Endodermal cell (in vitro differentiated cells): ENCODE measurements around the gene SMIM10L2A. TPM values are rescaled to one million over a fixed set of nuclear protein-coding genes. Genes with fewer than 3 reads are reported as not detected.
A peak's percentile ranks its signal among the peaks of the same experiment; 100 is the strongest.

Source experiments
- DNase-seq: peaks from one replicate; pipeline ENCODE4 v3.0.0-alpha.2; 2017
- H3K27ac ChIP-seq: 2 replicates; pipeline ENCODE4 v1.5.1; 2013; ENCODE audit warnings: mild to moderate bottlenecking, low read depth, low read length, moderate library complexity
- H3K27me3 ChIP-seq: 2 replicates; pipeline ENCODE4 v1.6.1; 2013; ENCODE audit warnings: mild to moderate bottlenecking, low read length, moderate library complexity; ENCODE audit not compliant: insufficient read depth, control insufficient read depth, poor library complexity, severe bottlenecking
- H3K36me3 ChIP-seq: 2 replicates; pipeline ENCODE4 v1.7.0; 2013; ENCODE audit warnings: mild to moderate bottlenecking, low read length, moderate library complexity; ENCODE audit not compliant: control insufficient read depth, insufficient read depth
- H3K4me1 ChIP-seq: one replicate; pipeline ENCODE4 v1.7.0; 2013; ENCODE audit warnings: low read length; ENCODE audit not compliant: control insufficient read depth, insufficient read depth
- H3K4me3 ChIP-seq: 2 replicates; pipeline ENCODE4 v1.5.1; 2013; ENCODE audit warnings: mild to moderate bottlenecking, low read length, moderate library complexity
- H3K9ac ChIP-seq: 2 replicates; pipeline ENCODE4 v1.6.1; 2013; ENCODE audit warnings: mild to moderate bottlenecking, low read length, moderate library complexity; ENCODE audit not compliant: poor library complexity, severe bottlenecking; ENCODE audit errors: extremely low read depth
- H3K9me3 ChIP-seq: 2 replicates; pipeline ENCODE4 v1.6.1; 2013; ENCODE audit warnings: mild to moderate bottlenecking, low read length, moderate library complexity; ENCODE audit not compliant: control insufficient read depth
- H3K27ac Mint-ChIP-seq: 2 replicates; pipeline ENCODE4 v1.8.0; 2020; ENCODE audit warnings: mixed read lengths
- H3K27me3 Mint-ChIP-seq: 2 replicates; pipeline ENCODE4 v1.8.0; 2021; ENCODE audit warnings: mild to moderate bottlenecking, mixed read lengths; ENCODE audit not compliant: insufficient read depth
- H3K36me3 Mint-ChIP-seq: 2 replicates; pipeline ENCODE4 v1.8.0; 2020; ENCODE audit warnings: low read depth, mixed read lengths
- H3K4me1 Mint-ChIP-seq: 2 replicates; pipeline ENCODE4 v1.8.0; 2020; ENCODE audit warnings: mixed read lengths
- H3K4me3 Mint-ChIP-seq: 2 replicates; pipeline ENCODE4 v1.8.0; 2020; ENCODE audit warnings: mild to moderate bottlenecking, moderate library complexity, mixed read lengths
- H3K9me3 Mint-ChIP-seq: 2 replicates; pipeline ENCODE4 v1.8.0; 2020; ENCODE audit warnings: mild to moderate bottlenecking, mixed read lengths
- WGBS, 2 experiments: methylation state at CpG; one replicate each; pipeline versions ENCODE4 v1.1.5 to v1.1.7; 2013; ENCODE audit warnings: missing lambda C conversion rate in 2 of 2, mixed read lengths in 1 of 2; ENCODE audit not compliant: insufficient coverage in 1 of 2, insufficient read length in 1 of 2; 5-methylcytosine and 5-hydroxymethylcytosine counted together
- long read RNA-seq, 4 experiments: library from polyadenylated mRNA in 2 of 4; library from RNA in 1 of 4; library from capped mRNA in 1 of 4; stranded (forward) in 3 of 4; unstranded in 1 of 4; transcript quantifications; one replicate each; pipeline ENCODE4 v2.0.0, GENCODE V29; 2020 to 2021; ENCODE audit warnings: inconsistent platforms in 1 of 4
- polyA plus RNA-seq, 2 experiments: library from polyadenylated mRNA; stranded (reverse); fragments of 50-300 nt; gene quantifications; one replicate each; pipeline ENCODE4 v1.2.3, GENCODE V29; 2013
- total RNA-seq, 2 donors: library from RNA; stranded (reverse); fragmentation: NEBNext Ultra II Directional in 1 of 2; extraction: Animal tissue kit (Norgen Biotek cat#: 25700) in 1 of 2; gene quantifications; 2 replicates in 1 of 2; 3 replicates in 1 of 2; pipeline ENCODE4 v1.2.1, GENCODE V29; 2021
- TF ChIP-seq, protein P1 (sequence below): fragments of 200-600 bp; sonication (generic); conservative IDR thresholded peaks from 2 replicates; pipeline ENCODE4 v1.5.0; 2021; ENCODE audit warnings: antibody characterized with exemption, mild to moderate bottlenecking

The SMIM10L2A gene
- total RNA-seq: 1 to 10 TPM; 3.8 to 6.1 TPM
- polyA plus RNA-seq (2013, experiment 1 of 2): 4.1 TPM
- polyA plus RNA-seq (2013, experiment 2 of 2): 3.4 TPM
- long read RNA-seq, experiment 1, full-length matches to known transcripts: 1 of 3 reads
- long read RNA-seq, experiment 1, partial matches to known transcripts: 0 of 3 reads
- long read RNA-seq, experiment 1, other reads (novel, unspliced or antisense): 2 of 3 reads
- long read RNA-seq, experiment 2, full-length matches to known transcripts: 15 of 21 reads
- long read RNA-seq, experiment 2, partial matches to known transcripts: 0 of 21 reads
- long read RNA-seq, experiment 2, other reads (novel, unspliced or antisense): 6 of 21 reads
- long read RNA-seq, experiment 3, partial matches to known transcripts: 0 of 3 reads
- long read RNA-seq, experiment 3, other reads (novel, unspliced or antisense): 3 of 3 reads
- long read RNA-seq, experiment 4, partial matches to known transcripts: 0 of 2 reads
- long read RNA-seq, experiment 4, other reads (novel, unspliced or antisense): 2 of 2 reads

DNA sequence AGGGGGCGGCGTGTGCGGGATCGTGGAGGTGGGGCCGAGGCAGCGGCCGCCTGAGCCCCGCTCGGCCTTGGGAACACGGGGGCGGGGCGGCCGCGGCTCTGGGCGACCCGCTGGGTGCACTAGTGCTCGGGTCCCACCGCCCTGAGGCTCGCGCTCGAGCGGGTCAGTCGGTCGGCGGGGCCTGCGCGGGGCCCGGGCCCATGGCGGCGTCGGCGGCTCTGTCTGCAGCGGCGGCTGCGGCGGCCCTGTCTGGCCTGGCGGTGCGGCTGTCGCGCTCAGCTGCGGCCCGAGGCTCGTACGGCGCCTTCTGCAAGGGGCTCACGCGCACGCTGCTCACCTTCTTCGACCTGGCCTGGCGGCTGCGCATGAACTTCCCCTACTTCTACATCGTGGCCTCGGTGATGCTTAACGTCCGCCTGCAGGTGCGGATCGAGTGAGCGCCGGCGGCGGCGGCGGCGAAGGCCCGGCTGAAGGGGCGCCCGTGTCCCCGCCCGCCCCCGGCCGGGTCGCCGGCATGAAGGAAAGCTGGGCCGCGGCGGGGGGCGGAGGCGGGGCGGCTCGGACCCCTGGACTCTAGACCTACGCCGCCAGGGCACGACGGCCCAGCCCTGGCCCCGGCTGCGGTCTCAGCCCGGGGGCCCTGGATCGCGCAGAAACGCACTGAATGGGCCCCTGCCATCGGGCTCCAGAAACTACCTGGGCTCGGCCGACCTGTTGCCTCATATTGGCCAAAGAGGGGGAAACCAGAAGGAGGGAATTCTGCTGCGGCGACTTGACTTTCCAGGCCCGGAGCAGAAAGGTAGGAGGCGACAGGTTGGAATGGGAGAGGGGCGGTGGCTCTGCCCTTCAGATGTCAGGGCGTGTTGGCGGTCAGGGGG is at the start of gene SMIM10L2A:
TSS of gene SMIM10L2A (plus strand) at position 13 of the 878 bp plus-strand sequence. CDS start at position 201, 188 bp downstream.
- Histone ChIP-seq H3K4me3 (peak within 1 kb of the TSS; percentile 56), H3K9ac (no peak within 1 kb of the TSS), H3K36me3 (no peaks in the 10 kb centered on the region), H3K27me3 (no peaks in the 10 kb centered on the region), H3K27ac (no peak within 1 kb of the TSS), H3K9me3 (no peaks in the 10 kb centered on the region), H3K4me1 (no peaks in the 10 kb centered on the region)
- 0 to 3% methylated on average over 1 to 95 of the region's 100 CpGs for WGBS, 2 experiments
- Mint-ChIP-seq H3K4me1 (peaks cover 4% of the 10 kb centered on the region), H3K9me3 (peaks cover 51% of the 10 kb centered on the region), H3K4me3 (peak within 1 kb of the TSS; percentile 54), H3K27me3 (peaks cover 7% of the 10 kb centered on the region), H3K36me3 (no peaks in the 10 kb centered on the region), H3K27ac (no peak within 1 kb of the TSS)
- peak; percentile 60 for DNase-seq
- TF ChIP-seq, protein P1, sequence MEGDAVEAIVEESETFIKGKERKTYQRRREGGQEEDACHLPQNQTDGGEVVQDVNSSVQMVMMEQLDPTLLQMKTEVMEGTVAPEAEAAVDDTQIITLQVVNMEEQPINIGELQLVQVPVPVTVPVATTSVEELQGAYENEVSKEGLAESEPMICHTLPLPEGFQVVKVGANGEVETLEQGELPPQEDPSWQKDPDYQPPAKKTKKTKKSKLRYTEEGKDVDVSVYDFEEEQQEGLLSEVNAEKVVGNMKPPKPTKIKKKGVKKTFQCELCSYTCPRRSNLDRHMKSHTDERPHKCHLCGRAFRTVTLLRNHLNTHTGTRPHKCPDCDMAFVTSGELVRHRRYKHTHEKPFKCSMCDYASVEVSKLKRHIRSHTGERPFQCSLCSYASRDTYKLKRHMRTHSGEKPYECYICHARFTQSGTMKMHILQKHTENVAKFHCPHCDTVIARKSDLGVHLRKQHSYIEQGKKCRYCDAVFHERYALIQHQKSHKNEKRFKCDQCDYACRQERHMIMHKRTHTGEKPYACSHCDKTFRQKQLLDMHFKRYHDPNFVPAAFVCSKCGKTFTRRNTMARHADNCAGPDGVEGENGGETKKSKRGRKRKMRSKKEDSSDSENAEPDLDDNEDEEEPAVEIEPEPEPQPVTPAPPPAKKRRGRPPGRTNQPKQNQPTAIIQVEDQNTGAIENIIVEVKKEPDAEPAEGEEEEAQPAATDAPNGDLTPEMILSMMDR: peak; percentile 10

DNA sequence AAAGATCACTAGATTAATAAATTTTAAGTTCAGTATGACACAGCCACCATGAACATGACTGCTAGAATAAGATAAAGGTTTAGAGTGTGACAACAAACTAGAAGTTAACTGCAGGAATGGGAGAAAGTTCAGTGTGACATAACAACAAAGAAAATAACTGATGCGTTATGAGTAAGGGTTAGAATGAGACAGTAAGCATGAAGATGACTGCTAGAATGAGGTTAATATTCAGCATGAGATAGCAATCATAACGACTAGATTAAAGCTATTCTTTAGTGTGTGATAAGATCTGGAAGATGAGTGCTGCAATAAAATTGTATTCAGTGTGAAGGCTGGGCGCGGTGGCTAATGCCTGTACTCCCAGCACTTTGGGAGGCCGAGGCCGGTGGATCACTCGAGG is 48.4 kb upstream of the SMIM10L2A start:
- Histone ChIP-seq H3K9ac (no peak overlapping the region), H3K4me1 (no peaks in the 10 kb centered on the region), H3K27ac (no peak overlapping the region), H3K4me3 (no peak overlapping the region), H3K36me3 (no peaks in the 10 kb centered on the region), H3K27me3 (no peaks in the 10 kb centered on the region), H3K9me3 (no peaks in the 10 kb centered on the region)
- Mint-ChIP-seq H3K9me3 (peaks cover 46% of the 10 kb centered on the region), H3K27me3 (no peaks in the 10 kb centered on the region), H3K27ac (no peak overlapping the region), H3K4me1 (no peaks in the 10 kb centered on the region), H3K4me3 (no peak overlapping the region), H3K36me3 (no peaks in the 10 kb centered on the region)
- 94 to 96% methylated on average over 4 to 7 of the region's 7 CpGs for WGBS, 2 experiments
- DNase-seq: no peak
- TF ChIP-seq, protein P1: no peak

DNA sequence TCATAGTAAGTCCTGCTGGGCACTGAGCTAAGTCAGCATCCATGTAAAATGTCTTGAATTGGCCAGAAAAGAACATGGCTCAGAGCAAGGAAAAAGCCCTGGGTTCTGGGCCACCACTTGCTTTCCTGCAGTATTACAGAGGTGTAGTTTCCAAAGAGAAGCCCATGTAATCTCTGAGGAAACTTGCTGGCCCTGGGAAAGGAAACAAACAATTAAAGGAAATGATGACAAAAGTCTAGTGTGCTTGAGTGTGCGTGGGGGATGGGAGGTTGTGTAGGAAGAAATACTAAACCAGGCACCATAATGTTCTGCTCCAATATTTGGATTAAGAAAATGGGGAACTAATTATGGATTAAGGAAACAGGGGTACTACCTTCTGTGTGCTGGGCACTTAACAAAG is 39.5 kb upstream of the SMIM10L2A start:
- Mint-ChIP-seq H3K27ac (no peak overlapping the region), H3K4me1 (no peaks in the 10 kb centered on the region), H3K36me3 (no peaks in the 10 kb centered on the region), H3K9me3 (peaks cover 32% of the 10 kb centered on the region), H3K27me3 (no peaks in the 10 kb centered on the region), H3K4me3 (no peak overlapping the region)
- Histone ChIP-seq H3K4me1 (no peaks in the 10 kb centered on the region), H3K4me3 (no peak overlapping the region), H3K36me3 (no peaks in the 10 kb centered on the region), H3K9me3 (no peaks in the 10 kb centered on the region), H3K27ac (no peak overlapping the region), H3K9ac (no peak overlapping the region), H3K27me3 (no peaks in the 10 kb centered on the region)
- WGBS, 2 experiments: 91% methylated on average over 1 of the region's 1 CpG; no CpG with 5 or more reads in 1 of the 2 experiments
- DNase-seq: no peak
- TF ChIP-seq, protein P1: no peak
